Thymus (tissue), 11 donors: ENCODE measurements around the gene METTL5. TPM values are rescaled to one million over a fixed set of nuclear protein-coding genes. Genes with fewer than 3 reads are reported as not detected.

Experiments
- DNase-seq, 9 donors: peaks; one replicate each; pipeline ENCODE4 v3.0.0-alpha.2; 2013; ENCODE audit warnings: low spot score in 9 of 9, low read depth in 6 of 9, missing footprints in 1 of 9
- H3K27ac ChIP-seq, 2 donors: one replicate each; pipeline ENCODE4 v1.5.1; 2013; ENCODE audit warnings: control low read depth in 1 of 2, low read depth in 1 of 2, low read length in 1 of 2, mild to moderate bottlenecking in 1 of 2, moderate library complexity in 1 of 2
- H3K27me3 ChIP-seq, 2 donors: one replicate each; pipeline ENCODE4 v1.5.1; 2013; ENCODE audit warnings: low read length in 1 of 2; ENCODE audit not compliant: control insufficient read depth in 2 of 2, insufficient read depth in 1 of 2
- H3K36me3 ChIP-seq, 2 donors: one replicate each; pipeline ENCODE4 v1.5.1; 2013; ENCODE audit warnings: low read length in 1 of 2, mild to moderate bottlenecking in 1 of 2, moderate library complexity in 1 of 2; ENCODE audit not compliant: control insufficient read depth in 2 of 2, insufficient read depth in 2 of 2
- H3K4me1 ChIP-seq, 2 donors: one replicate each; pipeline ENCODE4 v1.5.1; 2013; ENCODE audit warnings: low read length in 2 of 2; ENCODE audit not compliant: control insufficient read depth in 2 of 2, insufficient read depth in 2 of 2
- H3K4me3 ChIP-seq, 2 donors: one replicate each; pipeline ENCODE4 v1.5.1; 2013; ENCODE audit warnings: low read length in 2 of 2, control low read depth in 1 of 2, mild to moderate bottlenecking in 1 of 2
- H3K9me3 ChIP-seq, 2 donors: one replicate each; pipeline ENCODE4 v1.5.1; 2013; ENCODE audit warnings: low read length in 1 of 2, mild to moderate bottlenecking in 1 of 2; ENCODE audit not compliant: control insufficient read depth in 2 of 2, insufficient read depth in 1 of 2
- WGBS: extraction: QIAGEN DNeasy Blood & Tissue Kit; methylation state at CpG from one replicate; pipeline ENCODE4 v1.1.7; 2013; 5-methylcytosine and 5-hydroxymethylcytosine counted together
- polyA plus RNA-seq: library from polyadenylated mRNA; stranded (reverse); fragments of 200-250 nt; gene quantifications from one replicate; pipeline ENCODE4 v1.2.3, GENCODE V29; 2013
- total RNA-seq: library from RNA; stranded (reverse); fragments of 120-200 nt; gene quantifications from one replicate; pipeline ENCODE4 v1.2.4, GENCODE V29; 2013
- donor health status: healthy.

Gene METTL5
- total and polyA plus RNA-seq, 2 donors = 42.8 to 61.3 TPM

DNA sequence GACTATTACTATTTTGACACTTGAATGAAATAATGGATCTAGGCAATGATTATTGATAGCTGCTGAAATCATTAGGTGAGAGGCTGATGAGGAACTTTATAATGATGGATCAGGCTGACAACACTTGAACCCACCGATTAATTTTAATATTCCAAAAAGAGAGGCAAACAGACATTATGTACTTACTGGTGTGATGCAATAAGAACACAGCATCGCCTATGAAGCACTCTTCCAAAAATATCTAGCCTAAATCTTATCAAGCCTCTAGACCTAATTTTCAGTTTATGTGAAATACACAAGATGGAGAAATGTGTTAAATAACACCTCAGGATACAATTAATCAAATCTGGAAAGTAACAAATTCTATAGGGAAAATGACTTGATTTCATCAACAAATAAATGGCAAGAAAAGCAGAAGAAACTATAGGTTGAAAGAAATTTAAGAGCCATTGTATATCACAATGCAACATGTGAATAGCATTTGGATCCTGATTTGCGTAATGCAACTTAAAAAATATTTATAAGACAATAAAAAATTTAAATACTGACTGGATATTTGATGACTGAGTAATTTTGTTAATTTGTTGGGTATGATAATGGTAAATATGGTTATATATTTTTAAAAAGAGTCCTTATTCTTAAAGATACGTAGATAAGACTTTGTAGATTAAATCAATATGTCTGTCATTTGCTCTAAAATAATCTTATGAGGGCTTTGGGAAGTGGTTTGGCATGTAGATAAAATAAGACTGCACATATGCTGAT lies 43.3 kb downstream of the METTL5 start:
- Histone ChIP-seq H3K4me3 (no peak overlapping the region), H3K27ac (no peak overlapping the region), H3K36me3 (no peaks in the 10 kb centered on the region), H3K4me1 (no peaks in the 10 kb centered on the region), H3K27me3 (no peaks in the 10 kb centered on the region), H3K9me3 (no peaks in the 10 kb centered on the region)
- 98% methylated on average over 4 of the region's 4 CpGs for WGBS
- DNase-seq = no peak

DNA sequence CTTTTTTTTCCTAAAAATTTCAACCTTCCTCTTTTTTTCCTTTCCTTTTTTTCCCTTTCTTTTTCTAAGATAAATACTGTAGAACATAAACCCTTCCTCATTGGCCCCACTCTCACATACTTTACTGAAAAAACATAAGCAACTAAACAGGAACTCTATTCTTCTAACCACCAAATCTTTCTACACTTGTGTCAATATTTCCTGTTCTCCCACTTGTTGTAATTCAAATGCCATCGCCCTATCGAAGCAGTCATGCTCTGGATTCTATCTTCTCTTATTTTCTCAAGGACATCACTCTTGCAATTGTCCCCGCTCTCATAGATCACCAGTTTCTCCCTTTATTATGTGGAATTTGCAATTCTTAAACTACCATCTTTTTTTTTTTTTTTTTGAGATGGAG lies 46.3 kb downstream of the METTL5 start:
- DNase-seq = no peak
- H3K4me1 ChIP-seq = no peaks in the 10 kb centered on the region
- no peak overlapping the region for H3K27ac ChIP-seq
- no peak overlapping the region for H3K4me3 ChIP-seq
- 85% methylated on average over 3 of the region's 3 CpGs for WGBS
- no peaks in the 10 kb centered on the region for H3K36me3 ChIP-seq
- no peaks in the 10 kb centered on the region for H3K9me3 ChIP-seq
- no peaks in the 10 kb centered on the region for H3K27me3 ChIP-seq

DNA sequence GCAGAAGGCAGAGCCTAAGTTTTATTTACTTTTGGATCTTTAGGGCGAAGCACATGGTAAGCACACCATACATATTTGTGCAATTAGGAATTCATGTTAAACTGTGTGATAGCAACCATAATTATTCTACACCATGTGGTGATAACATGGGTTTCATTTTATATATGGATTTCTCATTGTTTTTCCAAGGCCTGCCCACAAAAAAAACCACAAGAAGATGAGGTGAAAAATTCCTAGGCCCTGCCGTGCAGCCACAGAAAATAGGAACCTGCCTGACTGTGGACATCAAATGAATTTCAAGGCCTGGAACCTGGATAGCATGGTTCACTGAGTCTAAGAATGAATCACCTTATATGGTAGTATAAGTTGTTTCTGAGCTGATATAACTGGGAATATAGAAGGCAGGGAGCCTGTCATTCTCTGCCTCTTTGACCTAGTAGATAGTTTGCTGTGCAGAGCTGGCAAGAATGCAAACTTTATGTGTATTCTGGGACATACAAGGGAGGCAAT lies 48.4 kb downstream of the METTL5 start:
- Histone ChIP-seq H3K27ac (no peak overlapping the region), H3K36me3 (no peaks in the 10 kb centered on the region), H3K9me3 (no peaks in the 10 kb centered on the region), H3K27me3 (no peaks in the 10 kb centered on the region), H3K4me3 (no peak overlapping the region), H3K4me1 (no peaks in the 10 kb centered on the region)
- no peak for DNase-seq
- WGBS = 97% methylated on average over 2 of the region's 2 CpGs

DNA sequence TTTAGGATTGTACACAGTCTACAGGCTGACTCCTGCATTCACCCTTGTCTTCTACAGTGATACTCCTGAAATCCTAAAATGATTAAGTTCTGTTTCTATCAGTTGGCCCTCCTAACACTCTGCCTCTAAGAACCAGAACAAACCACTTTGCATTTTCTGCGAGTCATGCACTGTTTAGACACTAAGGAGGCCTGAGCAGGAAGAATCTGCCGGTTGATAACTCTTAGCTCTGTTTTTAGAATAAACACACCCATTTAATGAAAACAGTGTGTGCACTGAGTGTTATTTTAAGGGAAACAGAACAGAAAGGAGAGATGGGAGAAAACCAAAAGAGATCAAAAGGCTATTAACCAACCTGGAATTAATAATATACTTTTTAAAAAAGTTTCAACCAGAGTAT lies 48.9 kb downstream of the METTL5 start:
- H3K4me3 ChIP-seq = no peak overlapping the region
- no peaks in the 10 kb centered on the region for H3K4me1 ChIP-seq
- no peaks in the 10 kb centered on the region for H3K9me3 ChIP-seq
- H3K27ac ChIP-seq = no peak overlapping the region
- H3K36me3 ChIP-seq = no peaks in the 10 kb centered on the region
- no peak for DNase-seq
- H3K27me3 ChIP-seq = no peaks in the 10 kb centered on the region
- 65% methylated on average over 2 of the region's 2 CpGs for WGBS

DNA sequence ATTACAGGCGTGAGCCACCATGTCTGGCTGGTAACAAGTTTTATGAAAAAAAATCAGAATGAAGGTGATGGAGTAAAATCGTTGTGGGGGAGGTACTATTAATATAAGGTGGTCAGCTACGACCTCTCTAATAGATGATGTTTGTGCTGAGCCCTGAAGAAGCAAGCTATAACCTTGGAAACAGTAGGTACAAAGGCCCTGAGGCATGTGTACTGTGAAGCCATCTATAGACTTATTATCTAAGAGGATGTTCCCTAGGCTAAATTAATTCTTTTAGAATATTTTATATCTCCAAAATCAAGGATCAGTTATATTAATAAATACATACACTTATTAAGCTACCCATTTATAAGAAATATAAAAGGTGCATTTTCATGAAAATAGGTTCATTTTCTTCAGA lies 49.4 kb downstream of the METTL5 start:
- Histone ChIP-seq H3K27ac (no peak overlapping the region), H3K27me3 (no peaks in the 10 kb centered on the region), H3K4me1 (no peaks in the 10 kb centered on the region), H3K9me3 (no peaks in the 10 kb centered on the region), H3K36me3 (no peaks in the 10 kb centered on the region), H3K4me3 (no peak overlapping the region)
- WGBS = 96% methylated on average over 3 of the region's 3 CpGs
- no peak for DNase-seq

DNA sequence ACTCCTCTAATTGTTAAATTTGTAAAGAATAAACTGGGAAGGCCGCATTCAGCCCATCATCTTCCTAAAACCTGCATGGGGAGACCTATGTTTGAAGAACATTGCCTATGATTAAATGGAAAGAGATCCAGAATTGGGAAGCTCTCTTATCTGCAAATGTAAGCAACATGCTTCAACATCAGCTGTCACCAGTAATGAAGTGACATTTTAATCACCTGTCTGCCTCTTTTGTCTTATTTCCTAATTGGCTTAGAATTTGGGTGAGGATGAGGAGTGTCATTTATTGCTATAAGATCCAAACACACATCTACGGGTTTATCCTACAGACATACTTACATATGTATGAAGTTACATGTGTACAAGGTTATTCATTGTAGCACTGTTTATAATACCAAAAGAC lies 52.1 kb downstream of the METTL5 start:
- Histone ChIP-seq H3K36me3 (no peaks in the 10 kb centered on the region), H3K4me3 (no peak overlapping the region), H3K4me1 (peaks cover 0 to 12% of the 10 kb centered on the region in 2 donors), H3K9me3 (peaks cover 0 to 1% of the 10 kb centered on the region in 2 donors), H3K27me3 (peaks cover 4 to 16% of the 10 kb centered on the region in 2 donors), H3K27ac (no peak overlapping the region)
- DNase-seq = no peak
- WGBS = over 99% methylated on average over 2 of the region's 2 CpGs

DNA sequence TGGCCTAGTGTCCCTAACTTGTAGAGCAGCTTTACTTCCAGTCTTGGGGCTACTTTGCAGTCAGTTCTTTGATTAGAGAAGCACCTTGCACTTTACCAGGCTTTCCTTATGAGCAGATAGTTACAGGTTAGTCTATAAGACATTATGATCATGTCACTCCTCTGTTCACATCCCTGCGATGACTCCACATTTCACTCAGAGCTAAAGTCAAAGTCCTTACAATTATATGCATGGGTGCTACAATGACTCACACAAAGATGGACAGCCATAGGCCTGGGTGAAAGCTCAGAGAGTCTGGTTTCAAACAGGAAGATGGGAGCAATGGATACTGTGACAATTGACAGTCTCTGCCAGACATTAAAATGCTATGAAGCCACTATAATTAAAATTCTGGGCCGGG lies 53.1 kb downstream of the METTL5 start:
- WGBS = 99% methylated on average over 2 of the region's 2 CpGs
- no peak for DNase-seq
- Histone ChIP-seq H3K36me3 (no peaks in the 10 kb centered on the region), H3K4me1 (peaks cover 0 to 16% of the 10 kb centered on the region in 2 donors), H3K27ac (no peak overlapping the region), H3K4me3 (no peak overlapping the region), H3K9me3 (peaks cover 0 to 1% of the 10 kb centered on the region in 2 donors), H3K27me3 (peaks cover 7 to 19% of the 10 kb centered on the region in 2 donors)

DNA sequence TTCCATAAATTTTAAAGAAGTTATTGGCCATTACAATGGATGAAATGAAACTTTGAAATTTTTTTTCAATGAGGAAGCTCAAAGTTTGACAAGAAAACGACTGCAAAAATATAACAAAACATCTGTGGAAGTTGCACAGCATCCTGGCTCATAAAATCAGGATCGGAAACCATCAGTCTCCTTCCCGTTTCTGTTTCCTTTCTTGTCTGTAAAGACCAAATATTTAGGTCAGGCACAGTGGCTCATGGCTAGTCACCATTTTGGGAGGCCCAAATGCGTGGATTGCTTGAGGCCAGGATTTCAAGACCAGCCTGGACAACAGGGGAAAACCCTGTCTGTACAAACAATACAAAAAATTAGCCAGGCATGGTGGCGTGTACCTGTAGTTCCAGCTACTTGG lies 53.7 kb downstream of the METTL5 start:
- Histone ChIP-seq H3K4me1 (peaks cover 0 to 16% of the 10 kb centered on the region in 2 donors), H3K4me3 (no peak overlapping the region), H3K27ac (no peak overlapping the region), H3K27me3 (peaks cover 7 to 19% of the 10 kb centered on the region in 2 donors), H3K36me3 (no peaks in the 10 kb centered on the region), H3K9me3 (peaks cover 0 to 1% of the 10 kb centered on the region in 2 donors)
- 76% methylated on average over 5 of the region's 5 CpGs for WGBS
- no peak for DNase-seq

DNA sequence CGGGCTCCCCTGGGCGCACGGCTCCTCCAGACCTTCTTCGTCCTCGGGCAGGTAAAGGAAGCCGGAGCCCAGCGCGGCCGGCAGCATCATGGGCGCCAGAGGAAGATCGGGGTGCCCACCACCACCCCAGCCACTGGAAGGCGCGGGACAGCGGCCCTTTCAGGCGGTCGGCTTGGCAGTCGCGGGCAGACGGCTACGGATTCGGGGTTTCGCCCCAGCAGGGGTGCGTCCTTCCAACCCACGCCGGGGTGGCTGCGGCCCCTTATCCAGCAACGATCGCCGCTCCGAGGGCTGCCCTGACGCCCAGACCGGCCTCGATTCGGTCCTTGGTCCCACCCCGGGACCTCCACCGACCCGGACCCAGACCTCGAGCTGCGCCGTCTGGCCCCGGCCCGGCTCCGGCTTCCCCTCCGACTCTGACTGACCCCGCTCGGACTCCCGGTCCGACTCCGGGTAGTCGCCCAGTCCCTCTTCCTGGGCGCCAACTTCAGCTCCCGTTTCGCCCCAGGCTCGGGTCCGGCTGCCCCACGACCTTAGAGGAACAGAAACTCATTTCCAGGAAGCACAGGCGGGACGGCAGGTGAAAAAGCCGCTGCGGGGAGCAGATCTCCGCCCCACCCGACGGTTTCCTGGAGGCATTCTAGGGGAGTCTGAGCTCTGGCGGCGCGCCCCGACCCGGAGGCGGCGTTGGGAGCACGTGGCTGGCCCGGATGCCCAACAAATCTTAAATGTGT lies 56.3 kb downstream of the METTL5 start:
- H3K27ac ChIP-seq = no peak overlapping the region

More for the DNA sequence above, 56.3 kb downstream of the METTL5 start:
- H3K4me1 ChIP-seq = peaks cover 0 to 16% of the 10 kb centered on the region in 2 donors
- H3K36me3 ChIP-seq = no peaks in the 10 kb centered on the region
- peaks cover 7 to 19% of the 10 kb centered on the region in 2 donors for H3K27me3 ChIP-seq
- WGBS = 27% methylated on average over 72 of the region's 72 CpGs
- peaks cover 0 to 1% of the 10 kb centered on the region in 2 donors for H3K9me3 ChIP-seq
- DNase-seq = peak in 5 of 9 donors; percentile 17 to 39 (median 19)
- peak overlapping the region; percentile 15 to 28 for H3K4me3 ChIP-seq
